ENCODE data around the gene APP.

DNA sequence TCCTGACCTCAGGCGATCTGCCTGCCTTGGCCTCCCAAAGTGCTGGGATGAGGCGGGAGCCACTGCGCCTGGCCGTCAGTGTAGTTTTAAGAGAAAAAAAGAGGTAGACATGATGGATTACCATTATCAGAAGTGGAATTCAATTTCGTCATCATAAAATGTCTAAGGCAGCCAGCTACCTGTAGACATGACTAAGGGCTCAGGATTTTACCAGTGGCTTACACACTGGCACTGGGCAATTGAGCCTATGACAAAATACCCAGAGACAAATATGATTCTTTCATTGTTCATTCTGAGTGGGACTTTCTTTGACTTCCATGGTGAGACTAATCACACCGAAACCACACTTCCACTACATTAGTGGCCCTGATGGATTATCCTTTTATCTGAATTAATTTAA, 254.3 kb downstream of the APP start:
- TF ChIP-seq, protein P1, sequence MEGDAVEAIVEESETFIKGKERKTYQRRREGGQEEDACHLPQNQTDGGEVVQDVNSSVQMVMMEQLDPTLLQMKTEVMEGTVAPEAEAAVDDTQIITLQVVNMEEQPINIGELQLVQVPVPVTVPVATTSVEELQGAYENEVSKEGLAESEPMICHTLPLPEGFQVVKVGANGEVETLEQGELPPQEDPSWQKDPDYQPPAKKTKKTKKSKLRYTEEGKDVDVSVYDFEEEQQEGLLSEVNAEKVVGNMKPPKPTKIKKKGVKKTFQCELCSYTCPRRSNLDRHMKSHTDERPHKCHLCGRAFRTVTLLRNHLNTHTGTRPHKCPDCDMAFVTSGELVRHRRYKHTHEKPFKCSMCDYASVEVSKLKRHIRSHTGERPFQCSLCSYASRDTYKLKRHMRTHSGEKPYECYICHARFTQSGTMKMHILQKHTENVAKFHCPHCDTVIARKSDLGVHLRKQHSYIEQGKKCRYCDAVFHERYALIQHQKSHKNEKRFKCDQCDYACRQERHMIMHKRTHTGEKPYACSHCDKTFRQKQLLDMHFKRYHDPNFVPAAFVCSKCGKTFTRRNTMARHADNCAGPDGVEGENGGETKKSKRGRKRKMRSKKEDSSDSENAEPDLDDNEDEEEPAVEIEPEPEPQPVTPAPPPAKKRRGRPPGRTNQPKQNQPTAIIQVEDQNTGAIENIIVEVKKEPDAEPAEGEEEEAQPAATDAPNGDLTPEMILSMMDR (IDR thresholded peaks at IDR 0.05), result no peak
- no peak for TF ChIP-seq ZFX (IDR thresholded peaks at IDR 0.05; ENCODE audit: borderline replicate concordance)

Data from 22Rv1 (cell line).